GM21447 (cell line): ENCODE measurements around the gene C11orf52.
"Not testable (repeated sequence)": the region's sequence is repeated elsewhere in the genome, so short reads cannot be mapped to it uniquely, and the experiment has no call there.

Source experiments
- ATAC-seq: cut with Tn5 transposase; IDR thresholded peaks from one replicate; pipeline ENCODE4 v1.9.1; 2021; ENCODE audit not compliant: unreplicated experiment

C11orf52 gene

GRCh38 chr11:111912535-111912934, 6.2 kb upstream of the C11orf52 start, which contains the start of gene HSPB2:
HSPB2 (plus strand) TSS chr11:111912734; CDS start chr11:111912830, 96 bp downstream.
- ATAC-seq: no peak

- no peak for ATAC-seq
Measured at GRCh38 chr11:111913031-111913861, 5.5 kb upstream of the C11orf52 start.

GRCh38 chr11:111913997-111914396, 4.7 kb upstream of the C11orf52 start:
- ATAC-seq: no peak

- ATAC-seq: no peak
Measured at GRCh38 chr11:111916768-111917167, 1.9 kb upstream of the C11orf52 start.

- no peak for ATAC-seq
Measured at GRCh38 chr11:111917312-111917711, 1.4 kb upstream of the C11orf52 start.

DNA sequence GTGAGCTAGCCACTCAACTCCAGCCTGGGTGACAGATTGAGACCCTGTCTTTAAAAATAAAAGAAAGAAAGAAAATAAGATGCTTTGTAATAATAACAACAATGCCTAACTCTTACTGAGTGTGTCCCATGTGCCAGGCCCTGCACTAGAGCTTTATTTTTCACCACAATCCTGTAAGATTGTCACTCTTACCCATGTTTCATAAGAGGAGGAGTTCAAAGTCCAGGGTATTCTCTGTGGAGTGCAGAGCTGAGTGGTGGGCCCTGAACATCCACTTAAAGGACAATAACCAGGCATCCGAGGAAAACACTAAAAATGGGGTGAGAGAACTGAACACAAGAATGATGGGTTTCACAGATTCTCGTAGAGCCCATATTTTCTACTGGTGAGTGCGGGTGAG, 925 bp upstream of the C11orf52 start:
- no peak for ATAC-seq

DNA sequence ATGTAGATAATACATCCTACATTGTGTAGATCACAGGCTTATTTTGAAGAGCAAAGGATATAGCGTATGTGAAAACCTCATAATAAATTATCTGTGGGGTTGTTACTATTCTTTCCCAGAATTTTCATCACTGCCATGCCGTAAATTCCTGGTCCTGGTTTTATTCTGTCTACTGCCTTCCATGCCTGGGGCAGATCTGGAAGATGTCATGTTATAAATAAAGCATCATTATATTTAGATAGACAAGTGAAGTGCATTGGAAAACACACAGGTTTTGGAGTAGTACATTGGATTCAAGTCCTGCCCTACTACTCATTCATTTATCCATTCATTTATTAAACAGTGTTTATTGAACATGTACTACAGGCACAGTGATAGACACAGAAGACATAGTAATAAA, 2.2 kb downstream of the C11orf52 start:
- no peak for ATAC-seq

- ATAC-seq: no peak
Measured at GRCh38 chr11:111921541-111922230, 3.0 kb downstream of the C11orf52 start.

GRCh38 chr11:111922803-111923202, 4.1 kb downstream of the C11orf52 start:
- ATAC-seq: no peak

DNA sequence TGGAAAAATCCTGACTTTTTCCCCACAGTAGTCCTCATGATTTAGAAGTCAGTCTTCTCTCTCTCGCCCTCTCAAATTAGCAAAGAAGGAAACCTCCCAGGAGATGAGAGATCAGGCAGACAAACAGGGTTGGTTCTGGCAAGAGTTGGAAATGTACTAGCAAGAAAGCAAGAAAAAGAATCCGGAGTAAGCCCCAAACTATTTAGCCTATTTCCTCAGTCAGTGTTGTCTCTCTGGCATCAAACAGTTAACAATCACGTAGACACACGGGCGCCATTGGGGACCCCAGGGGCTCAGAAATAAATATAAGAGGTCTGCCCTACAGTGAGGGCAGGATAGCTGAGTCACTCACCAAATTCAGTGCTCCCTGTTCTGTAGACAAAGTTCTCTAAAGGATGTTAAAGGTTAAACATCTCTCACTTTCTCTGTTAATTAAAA, 4.7 kb downstream of the C11orf52 start:
- no peak for ATAC-seq

- ATAC-seq: no peak
Measured at GRCh38 chr11:111923951-111924350, 5.2 kb downstream of the C11orf52 start.

DNA sequence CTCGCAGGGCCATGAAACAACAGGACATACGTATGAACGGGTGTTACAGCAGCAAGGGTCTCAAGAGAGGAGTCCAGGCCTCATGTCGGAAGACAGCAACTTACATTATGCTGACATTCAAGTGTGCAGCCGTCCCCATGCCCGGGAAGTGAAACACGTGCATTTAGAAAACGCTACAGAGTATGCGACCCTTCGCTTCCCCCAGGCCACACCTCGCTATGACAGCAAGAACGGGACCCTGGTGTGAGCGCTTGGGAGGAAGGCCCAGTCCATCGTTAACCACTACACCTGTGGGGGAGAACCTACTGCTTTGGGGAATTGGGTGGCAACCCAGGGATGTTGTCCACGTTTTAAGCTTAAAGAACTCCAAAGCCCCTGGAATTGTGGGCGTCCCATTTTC, 7.2 kb downstream of the C11orf52 start:
- ATAC-seq: no peak

- peak; percentile 91 for ATAC-seq
Measured at GRCh38 chr11:111926505-111927391, 8.0 kb downstream of the C11orf52 start.

- ATAC-seq: no peak
Measured at GRCh38 chr11:111930472-111930871, 11.8 kb downstream of the C11orf52 start.

GRCh38 chr11:111932611-111932950, 13.9 kb downstream of the C11orf52 start:
- ATAC-seq: no peak

DNA sequence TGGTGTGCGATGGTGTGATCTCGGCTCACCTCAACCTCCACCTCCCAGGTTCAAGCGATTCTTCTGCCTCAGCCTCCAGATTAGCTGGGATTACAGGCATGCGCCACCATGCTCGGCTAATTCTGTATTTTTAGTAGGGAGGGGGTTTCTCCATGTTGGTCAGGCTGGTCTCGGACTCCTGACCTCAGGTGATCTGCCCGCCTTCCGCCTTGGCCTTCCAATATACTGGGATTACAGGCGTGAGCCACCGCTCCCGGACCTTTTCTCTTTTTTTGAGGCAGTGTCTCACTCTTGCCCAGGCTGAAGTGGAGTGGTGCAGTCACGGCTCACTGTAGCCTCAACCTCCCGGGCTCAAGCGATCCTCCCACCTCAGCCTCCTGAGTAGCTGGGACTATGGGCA, 14.5 kb downstream of the C11orf52 start:
- not testable (repeated sequence) for ATAC-seq

DNA sequence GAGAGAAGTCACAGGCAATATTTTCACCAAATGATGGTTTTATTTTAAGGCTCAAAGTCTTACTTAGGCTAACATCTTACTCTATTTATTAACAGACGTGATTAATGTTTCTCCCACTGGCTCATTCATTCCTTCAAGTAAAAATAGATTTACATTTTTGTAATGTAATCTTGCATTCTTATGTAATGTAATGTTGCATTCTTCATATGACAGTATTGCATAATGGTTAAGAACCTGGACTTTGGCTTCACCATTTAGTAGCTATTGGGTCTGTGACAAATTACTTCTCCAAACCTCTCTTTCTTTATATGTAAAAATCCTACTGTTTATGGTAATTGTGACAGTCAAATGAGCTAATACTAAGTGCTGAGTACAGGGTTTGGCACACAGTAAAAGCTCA, 15.2 kb downstream of the C11orf52 start:
- ATAC-seq: no peak

GRCh38 chr11:111934306-111934705, 15.6 kb downstream of the C11orf52 start:
- no peak for ATAC-seq

GRCh38 chr11:111935317-111936039, 16.8 kb downstream of the C11orf52 start:
- no peak for ATAC-seq

DNA sequence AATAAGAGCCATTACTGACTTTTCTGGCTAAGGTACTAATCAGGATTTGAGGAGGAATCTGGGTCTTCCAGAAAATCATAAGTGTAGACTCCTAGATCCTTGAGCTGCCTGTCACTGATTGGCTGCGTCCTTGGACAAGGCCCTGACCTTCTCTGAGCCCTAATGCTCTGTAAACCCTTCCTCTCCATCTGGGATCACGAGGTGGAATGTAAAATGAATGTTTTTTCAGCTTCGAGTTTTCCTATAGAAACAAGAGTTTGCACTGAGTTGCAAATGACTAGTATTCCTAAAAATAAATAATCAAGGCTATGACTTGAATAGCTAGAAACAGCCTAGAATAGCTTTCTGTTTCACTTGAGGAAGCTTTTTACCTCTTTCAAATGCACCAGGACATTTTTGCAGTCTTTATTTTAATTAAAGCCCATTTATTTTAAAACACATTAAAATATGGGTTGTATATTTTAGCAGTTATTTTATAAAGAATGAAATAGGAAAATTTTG, 17.4 kb downstream of the C11orf52 start:
- ATAC-seq: no peak

- ATAC-seq: no peak
Measured at GRCh38 chr11:111937461-111937769, 18.7 kb downstream of the C11orf52 start.
